ENCODE results near the gene CLGN.

- no peak for TF ChIP-seq POLR2A (IDR thresholded peaks at IDR 0.05)
- no peak for TF ChIP-seq CTCF (IDR thresholded peaks at IDR 0.05)
- TF ChIP-seq EP300 (IDR thresholded peaks at IDR 0.05) = no peak
These were observed 69.6 kb downstream of the CLGN start for GRCh38 chr4:140357868-140358267.
